CD4-positive, alpha-beta T cell treated with Interleukin-15 for 4 hours (primary cell): ENCODE results near the gene SLC26A1.
"Not testable (repeated sequence)": the region's sequence is repeated elsewhere in the genome, so short reads cannot be mapped to it uniquely, and the experiment has no call there.

Source experiments
- DNase-seq: peaks from one replicate; pipeline ENCODE4 v3.0.0-alpha.2; 2020; ENCODE audit warnings: low spot score

The SLC26A1 gene

DNA sequence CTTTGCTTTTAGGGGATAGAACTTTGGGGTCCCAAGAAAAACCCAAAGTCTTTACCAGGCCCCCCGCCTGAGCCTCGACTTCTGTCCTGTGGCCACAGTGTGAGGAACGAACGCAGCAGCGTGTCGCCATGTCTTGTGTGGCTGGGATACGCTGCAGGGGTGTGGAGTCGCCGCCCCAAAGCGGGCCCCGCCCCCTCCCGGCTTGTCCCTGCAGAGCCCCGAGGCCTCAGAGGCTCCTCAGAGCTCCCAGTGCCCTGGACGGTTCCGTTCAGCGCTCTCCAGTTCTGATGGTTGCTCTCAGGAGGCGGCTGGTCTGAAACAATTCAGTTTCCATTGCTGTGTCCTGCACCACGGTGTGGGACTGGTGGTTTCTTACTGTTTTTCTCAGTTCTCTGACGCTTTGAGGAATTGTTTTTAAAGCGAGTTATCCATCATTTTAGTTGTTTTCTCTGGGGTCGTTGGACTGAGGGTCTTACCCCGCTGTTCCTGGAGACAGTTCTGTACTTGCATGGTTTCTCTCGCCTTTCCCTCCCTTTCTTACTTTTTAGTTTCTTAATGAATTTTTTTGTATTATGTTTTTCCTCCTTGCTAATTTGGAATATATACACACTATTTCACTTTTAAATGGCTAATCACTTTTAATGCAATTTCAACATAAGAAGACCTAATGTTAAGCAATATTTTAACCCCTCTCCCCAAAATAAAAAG is 7.9 kb downstream of the SLC26A1 start:
- peak; percentile 63 for DNase-seq

DNA sequence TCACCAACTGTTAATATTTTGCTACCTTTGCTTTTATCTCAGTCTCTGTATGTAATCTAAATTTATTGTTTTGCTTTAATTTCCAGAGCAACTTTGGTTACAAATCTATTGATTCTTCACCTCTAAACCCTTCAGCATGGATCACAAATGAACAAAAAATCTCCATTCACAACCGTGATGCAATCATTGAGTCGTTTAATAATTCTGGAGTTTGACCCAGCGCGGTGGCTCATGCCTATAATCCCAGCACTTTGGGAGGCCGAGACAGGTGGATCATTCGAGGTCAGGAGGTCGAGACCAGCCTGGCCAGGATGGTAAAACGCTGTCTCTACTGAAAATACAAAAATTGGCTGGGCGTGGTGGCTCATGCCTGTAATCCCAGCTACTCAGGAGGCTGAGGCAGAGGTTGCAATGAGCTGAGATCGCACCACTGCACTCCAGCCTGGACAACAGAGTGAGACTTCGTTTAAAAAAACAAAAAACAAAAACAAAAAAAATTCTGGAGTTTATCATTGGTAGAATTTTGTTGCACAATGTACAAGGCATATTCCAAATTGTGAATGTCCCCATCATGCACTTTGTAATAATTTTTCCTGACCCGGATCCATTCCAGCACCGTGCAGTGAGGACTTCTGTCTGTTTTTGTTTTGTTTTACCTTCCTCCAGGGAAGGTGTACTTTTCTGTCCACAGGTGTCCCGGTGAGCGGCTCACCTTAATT is 8.7 kb downstream of the SLC26A1 start:
- no peak for DNase-seq

DNA sequence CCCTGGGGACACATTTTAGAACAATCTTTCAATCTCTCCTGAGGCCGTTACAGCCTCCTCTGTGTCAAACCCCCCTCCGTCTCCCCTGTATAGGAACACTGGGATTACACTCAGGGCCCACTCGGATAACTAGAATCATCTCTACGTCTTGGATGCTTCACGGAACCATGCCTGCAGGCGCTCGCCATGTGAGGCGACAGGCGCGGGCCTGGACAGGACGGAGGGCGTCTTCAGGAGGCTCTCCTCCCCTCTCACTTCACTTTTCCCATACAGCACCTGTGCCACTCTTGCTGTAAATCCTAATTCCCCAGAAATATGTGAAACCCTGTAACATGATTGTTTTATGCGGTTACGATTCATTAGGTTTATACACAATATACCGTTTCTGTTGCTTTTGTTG is 10.4 kb downstream of the SLC26A1 start:
- DNase-seq = no peak

DNA sequence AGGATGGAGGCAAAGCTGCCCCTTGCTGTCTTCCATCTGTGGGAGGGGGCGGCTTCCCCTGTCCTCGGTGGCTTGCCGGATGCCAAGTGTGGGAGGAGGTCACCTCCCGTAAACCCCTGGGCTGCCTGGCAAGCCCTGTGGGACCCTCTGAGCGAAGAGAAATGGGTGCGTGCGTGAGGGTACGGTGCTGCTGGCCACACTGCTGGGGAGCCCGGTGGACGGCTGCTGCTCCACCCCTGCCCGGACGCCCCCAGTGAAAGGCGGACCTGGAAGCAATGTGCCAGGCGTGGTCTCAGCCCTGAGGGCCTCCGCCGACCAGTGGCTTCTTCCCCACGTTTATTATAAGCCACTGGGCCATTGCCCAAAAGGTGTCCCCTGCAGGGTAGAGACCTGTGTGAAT is 10.9 kb downstream of the SLC26A1 start:
- DNase-seq = no peak

DNA sequence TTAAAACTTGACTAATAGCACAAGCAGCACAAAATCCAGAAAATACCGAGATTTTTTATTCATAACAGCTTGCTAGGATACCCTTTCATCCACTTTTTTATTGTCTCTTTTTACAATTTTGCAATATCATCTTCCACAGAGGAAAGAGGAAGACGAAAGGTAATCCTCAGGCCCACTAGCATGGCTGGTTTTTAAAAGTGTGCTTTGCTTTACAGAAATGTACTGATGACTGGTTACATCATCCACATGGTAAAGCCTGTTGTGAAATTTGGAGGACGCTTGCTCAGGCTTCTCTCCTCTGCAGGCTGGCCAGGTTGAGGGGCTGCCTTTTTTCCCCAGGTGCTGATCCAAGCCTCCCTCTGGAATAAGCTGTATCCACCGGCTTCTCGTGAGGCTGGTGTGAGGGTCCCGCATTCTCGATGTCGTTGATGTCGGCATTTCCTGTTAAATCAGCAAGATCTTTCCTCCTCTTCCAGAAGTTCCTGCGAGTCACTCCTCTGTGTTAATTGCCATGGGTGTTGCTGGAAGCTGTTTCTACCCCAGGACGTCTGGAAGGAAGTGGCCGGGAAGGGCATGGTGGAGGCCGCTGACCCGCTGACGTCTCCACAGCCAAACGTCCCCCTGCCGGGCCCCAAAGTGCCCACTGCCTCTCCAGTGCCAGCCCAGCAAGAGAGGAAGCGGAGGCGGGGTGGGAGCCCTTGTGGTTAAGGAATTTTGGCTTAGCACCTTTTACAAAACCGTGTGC is 14.1 kb downstream of the SLC26A1 start:
- no peak for DNase-seq

DNA sequence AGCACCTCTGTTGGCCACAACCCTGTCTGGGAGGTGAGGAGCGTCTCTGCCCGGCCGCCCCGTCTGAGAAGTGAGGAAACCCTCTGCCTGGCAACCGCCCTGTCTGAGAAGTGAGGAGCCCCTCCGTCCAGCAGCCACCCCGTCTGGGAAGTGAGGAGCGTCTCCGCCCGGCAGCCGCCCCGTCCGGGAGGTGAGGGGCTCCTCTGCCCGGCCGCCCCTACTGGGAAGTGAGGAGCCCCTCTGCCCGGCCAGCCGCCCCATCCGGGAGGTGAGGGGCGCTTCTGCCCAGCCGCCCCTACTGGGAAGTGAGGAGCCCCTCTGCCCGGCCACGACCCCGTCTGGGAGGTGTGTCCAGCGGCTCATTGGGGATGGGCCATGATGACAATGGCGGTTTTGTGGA is 17.2 kb downstream of the SLC26A1 start:
- DNase-seq = not testable (repeated sequence)

DNA sequence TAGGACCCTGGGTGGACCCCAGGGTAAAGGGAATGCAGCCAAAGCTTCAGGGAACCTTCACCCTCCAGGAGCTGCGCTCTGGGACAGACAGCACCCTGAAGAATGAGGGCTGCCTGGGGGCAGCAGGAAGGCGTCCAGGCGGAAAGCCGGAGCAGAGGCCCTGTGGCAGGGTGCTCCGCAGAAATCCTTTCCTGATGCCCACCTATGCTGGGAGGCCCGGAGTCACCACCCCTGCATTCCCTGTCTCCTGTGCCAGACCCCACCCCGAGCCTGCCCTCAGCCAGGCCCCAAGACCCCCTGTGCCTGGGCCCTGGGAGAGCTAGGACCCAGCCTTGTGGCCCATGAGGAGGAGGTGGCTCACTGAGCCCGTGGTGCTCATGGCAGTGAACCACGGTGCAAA is 18.5 kb downstream of the SLC26A1 start:
- DNase-seq = no peak

DNA sequence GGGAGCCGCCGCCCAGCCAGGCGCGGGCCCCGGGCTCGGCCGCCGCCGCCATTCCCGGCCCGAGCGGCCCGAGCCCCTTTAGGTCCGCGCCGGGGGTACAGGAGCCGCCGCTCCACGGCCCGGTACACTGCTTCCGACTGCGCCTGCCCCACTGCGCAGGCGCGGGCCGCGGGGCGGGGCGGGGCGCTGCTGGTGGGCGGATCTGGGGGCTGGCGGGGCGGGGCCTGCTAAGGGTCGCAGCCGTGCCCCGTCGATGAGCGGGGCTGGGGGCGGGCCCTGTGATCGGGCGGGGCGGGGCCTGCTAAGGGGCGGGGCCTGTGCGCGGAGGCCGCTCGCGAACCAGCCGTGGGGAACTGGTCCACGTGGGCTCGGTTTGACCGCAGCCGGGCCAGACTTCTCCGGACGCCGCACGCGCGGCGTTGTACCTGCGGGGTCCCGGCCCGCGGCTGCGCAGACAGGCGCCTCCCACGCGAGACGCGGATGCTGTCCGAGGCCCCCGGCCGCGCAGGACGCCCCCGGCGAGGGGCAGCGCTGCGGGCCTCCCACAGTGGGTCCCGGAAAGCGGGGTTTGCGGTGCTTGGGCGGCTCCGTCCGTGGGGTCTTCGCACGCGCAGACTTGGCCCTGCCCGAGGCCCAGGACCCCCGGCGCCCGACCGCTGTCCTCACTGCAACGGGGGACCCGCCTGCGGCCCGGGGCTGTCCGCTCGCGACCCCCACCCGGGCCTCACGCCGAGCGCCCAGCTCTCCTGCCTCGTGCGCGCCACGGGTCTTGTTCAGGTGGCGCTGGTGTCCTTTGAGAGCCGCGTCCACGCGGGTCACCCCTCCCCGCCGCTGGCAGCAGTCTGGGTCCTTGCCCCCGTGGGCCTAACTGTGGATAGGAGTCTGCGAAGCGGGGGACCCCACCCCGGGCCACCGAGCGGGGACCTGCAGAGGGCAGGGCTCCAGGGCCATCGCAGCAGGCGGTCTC is 19.5 kb downstream of the SLC26A1 start, which contains the start of gene DGKQ:
Gene DGKQ, minus strand, starts transcription at position 139 of the 967 bp plus-strand sequence. Its CDS starts 87 bp downstream, at position 52.
- DNase-seq = peak; percentile 90

DNA sequence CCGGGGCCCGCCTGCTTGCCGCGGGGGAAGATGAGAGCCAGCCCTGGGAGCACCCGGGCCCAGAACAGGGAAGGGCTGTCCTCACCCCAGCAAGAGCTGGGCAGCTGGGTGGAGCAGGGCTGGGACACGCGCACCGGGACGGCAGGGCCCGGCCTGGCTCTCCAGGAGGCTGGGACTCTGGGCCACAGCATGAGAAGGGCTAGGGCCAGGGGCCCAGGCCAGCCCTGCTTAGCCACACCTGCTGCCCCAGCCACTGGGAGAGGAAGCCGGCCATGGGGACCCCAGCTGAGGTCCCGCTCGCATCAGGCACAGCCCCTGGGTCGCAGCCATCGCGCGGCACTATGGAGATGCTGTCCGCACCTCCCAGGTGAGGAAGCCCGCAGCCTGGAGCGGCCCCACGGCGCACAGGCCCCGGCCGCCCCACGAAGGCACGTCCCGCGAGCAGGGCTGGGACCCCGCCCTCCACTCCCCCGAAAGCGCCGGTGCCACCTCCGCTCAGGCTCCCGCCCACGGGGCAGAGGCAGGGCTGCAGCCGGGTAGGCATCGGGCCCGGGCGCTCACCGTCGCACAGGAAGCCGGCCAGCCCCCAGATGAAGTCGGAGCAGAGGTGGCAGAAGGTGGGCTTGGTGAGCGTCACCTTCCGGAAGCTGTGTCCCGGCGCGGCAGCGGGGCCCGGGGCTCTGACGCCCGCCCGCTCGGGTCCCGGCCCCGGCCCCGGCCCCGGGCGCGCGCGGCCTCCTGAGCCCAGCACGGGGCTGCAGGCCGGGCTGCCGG is 20.4 kb downstream of the SLC26A1 start:
- peak; percentile 47 for DNase-seq

DNA sequence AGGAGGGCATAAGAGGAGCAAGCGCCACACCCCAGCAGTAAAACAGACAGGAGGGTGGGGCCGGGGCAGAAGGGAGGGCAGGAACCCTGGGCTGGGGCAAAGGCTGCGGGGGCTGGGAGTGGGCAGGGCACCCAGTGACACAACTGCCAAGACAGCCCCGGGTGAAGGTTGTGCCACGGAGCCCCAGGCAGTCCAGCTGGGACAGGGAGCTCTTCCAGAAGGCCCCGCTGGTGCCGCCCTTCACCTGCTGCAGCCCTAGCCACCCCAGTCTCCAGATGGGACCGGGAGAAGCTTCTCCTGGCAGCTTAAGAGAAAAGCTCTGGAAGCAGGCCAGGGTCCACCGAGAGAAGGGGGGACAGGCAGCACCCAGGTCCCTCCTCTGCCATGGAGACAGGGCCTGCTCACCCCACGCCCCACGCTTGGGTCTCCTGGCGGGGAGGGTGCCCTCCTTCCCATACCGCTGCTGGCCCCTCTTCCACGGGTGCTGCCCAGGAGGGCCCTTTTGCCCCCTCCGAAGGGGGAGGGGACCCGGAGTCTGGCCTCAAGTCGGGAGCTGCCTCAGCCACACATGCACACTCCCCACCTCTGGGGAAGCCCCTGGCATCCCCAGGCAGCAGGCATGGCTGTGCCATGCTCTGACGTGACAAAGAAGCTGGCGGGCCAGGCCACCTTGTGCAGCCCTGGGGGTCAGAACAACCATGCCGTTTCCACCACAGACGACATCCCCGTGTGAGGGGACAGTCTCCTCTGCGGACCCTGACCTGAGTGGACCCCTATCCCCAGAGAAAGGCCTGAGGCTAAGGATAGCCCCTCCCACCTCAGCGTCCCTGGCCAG is 21.3 kb downstream of the SLC26A1 start:
- DNase-seq = no peak

DNA sequence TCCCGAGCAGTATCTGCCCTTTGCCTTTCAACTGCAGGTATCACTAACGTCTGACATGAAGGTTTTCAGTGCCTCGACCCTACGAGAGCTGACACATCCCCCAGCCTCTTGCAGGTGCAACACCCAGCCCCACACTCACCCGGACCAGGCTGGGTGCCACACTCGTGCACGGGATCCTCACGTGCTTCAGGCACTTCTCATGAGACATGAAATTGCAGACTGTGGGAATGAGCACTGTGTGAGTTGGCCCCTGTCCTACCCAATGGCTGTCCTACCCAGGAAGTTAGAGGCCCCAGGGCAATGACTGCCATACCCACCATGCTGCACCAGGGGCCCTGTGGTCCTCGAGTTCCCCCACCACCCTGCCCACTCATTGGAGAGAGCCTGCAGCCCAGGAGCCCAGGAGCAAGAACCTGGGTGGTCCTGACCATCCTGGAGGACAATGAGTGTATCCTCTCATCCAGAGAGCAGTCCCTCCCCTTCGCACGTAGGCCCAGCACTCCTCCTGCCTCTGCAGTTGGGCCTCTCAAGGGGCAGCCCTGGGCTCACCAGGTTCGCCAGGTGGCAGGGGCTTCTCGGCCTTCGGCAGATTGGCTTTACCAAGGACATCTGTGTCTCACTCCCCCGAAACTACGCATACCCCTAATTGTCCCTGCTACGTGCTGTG is 22.2 kb downstream of the SLC26A1 start:
- DNase-seq = no peak

DNA sequence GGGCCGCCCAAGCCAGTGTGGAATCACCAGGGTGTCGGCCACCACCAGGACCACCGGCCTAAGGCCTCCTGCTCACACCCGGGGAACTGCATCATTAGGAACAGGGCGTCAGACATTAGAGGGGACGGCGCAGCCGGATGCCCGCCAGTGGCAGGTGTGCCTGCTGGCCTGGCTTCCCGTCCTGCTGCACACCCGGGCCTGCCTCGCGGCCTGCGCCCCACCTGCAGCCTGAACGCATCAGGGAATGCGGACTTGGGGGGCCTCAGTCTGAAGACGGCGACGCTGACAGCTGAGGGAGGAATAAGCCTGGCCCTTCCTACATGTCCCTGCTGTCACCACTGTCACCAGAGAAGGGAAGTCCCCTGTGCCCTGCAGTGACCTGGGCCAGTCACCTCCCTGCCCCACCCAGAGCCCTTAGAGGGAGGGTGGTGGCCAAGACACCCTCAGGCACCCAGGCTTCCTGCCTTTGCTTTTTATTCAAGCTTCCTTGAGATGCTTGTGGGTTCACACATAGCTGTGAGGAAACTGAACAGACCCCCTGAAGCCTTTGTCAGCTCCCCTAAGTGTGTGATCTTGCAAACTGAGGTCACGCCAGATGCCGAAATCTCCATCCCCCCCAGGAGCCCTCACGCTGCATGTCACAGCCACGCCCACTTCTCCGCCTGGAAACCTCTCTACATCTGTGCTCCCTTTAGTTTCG is 23.0 kb downstream of the SLC26A1 start:
- peak; percentile 51 for DNase-seq

DNA sequence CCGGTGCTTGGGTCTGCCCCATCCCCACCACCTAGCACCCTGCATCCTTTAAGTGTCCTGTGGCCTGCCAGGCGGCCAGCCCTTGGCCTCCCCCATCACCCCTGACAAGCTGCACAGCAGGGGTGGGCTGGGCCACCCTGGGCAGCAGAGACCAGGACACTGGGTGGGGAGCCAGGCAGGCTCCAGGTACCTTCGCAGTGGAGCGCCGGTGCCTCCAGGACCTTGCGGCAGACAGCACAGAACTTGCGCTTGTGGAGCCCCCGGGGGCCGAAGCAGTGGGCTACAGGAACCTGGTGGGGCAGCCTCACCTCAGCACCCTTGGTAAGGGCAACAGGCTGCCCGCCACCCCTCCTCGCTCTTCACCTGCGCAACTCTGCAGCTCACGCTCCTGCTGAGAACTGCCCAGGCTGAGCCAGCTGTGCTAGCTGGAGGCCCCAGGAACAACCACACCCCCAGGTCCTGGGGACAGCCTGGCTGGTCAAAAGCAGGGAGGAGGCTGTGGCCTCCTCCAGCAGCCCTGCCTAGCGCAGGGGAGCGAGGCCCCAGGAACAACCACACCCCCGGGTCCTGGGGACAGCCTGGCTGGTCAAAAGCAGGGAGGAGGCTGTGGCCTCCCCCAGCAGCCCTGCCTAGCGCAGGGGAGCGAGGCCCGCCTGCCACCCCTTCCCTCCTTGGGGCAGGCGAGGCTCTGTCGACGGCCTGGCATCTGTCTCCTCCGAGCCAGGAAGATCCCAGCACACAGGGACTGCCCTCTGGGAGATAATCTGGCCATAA is 24.4 kb downstream of the SLC26A1 start:
- DNase-seq = no peak

DNA sequence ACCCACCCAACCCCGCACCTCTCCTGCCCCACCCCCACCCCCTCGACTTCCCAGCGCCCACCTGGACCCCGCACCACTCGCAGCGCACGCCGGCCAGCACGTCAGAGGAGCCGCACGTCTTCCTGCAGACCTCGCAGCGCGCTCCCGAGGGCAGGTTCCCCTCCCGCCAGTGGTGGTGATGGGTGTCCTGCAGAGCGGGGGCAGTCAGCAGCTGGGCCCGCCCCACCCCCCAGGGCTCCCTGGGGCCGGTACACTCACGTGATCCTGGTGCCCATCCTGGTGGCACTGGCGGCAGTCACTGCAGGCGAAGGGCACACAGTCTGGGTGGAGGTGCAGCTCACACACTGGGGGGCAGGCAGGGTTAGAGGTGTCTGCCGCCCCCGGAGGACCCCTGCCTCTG is 25.0 kb downstream of the SLC26A1 start:
- no peak for DNase-seq

DNA sequence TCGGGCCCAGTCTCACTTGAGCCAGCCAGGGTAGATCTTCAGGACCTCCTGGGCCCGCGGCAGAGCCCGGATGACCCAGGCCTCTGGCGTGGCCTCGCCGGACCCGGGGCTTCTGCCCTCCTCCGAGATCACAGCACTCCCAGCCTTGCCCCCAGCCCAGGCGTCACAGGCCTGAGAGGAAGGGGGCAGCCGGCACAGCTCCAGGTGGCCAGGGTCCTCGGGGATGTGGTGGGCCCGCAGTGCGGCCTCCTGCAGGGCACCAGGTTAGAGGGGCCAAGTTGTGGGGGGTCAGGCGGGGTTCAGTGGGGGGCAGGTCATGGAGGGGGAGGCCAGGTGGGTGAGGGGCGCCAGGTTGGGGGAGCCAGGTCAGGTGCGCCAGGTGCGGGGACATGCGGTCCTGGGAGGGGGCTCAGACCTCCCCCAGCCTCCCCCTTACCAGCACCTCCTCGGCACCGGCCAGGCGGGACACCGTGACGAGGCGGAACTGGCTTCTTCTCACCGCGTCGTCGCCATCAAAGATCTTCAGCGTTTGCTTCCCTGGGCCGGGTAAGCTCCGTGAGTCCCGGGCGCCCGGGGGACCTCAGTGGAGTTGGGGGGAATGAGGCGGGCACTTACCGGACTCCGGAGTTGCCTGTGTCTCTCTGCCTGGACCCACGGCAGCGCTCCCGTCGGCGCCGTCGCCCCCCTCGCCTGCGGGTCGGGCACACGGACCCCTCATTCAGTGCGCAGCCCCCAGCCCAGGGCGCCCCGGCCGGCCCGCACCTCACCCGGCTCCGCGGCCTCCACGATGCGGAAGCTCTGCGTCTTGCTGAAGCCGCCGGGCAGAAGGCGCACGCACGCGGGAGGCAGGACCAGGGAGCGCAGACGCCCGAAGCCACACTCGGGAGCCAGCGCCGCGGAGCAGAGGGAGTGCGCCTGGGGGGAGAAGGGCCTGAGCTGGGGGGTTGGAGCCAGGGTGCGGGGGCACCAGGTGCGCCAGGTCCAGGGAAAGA is 25.8 kb downstream of the SLC26A1 start:
- DNase-seq = no peak

DNA sequence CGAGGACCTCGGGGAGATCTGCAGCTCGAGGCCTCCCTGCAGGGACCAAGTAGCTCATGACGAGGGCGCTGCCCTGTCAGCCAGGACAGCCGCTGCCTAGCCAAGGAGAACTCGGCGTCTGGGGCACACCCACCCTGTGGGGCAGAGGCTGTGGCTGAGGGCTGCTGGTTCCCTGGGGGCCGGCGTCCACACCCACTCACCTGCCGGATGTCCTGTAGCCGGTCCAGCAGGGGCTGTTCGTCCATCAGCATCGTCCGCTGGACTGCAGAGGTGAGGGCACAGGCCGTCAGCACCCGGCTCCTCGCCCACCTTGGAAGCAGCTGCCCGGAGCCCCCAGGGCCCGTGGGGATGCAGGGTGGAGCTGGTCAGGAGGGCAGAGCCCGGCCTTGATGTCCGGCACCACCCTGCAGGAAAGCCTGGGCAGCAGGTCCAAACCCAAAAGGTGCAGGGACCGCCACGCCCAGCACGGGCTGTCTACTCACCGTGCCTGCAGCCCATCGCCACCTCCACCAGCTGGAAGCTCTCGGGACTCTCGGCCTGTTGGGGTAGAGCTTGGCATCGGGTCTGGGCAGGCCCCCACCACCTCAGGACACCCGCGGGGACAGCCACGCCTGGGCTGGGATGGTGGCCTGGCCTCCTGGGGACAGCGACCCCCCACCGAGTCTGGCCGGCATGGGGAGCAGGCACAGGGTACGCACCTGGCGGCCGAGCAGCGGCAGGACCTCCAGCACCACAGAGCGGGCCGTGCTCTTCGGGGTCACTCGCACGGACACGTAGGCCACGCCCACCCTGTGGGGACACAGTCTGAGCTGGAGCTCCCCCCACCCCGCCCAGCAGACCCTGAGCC is 26.7 kb downstream of the SLC26A1 start:
- DNase-seq = no peak
